Colonic mucosa (tissue), 4 donors: ENCODE results near the gene DIP2C. TPM values are rescaled to one million over a fixed set of nuclear protein-coding genes. Genes with fewer than 3 reads are reported as not detected.

Source experiments
- DNase-seq: peaks from one replicate; pipeline ENCODE4 v3.0.0-alpha.2; 2020
- H3K27ac ChIP-seq: fragments of 200-600 bp; one replicate; pipeline ENCODE4 v1.8.0; 2021
- H3K27me3 ChIP-seq: fragments of 200-600 bp; one replicate; pipeline ENCODE4 v1.8.0; 2021
- H3K36me3 ChIP-seq: fragments of 200-600 bp; one replicate; pipeline ENCODE4 v1.8.0; 2021
- H3K4me1 ChIP-seq: fragments of 200-600 bp; one replicate; pipeline ENCODE4 v1.8.0; 2021; ENCODE audit warnings: mild to moderate bottlenecking
- H3K4me3 ChIP-seq: fragments of 200-600 bp; one replicate; pipeline ENCODE4 v1.8.0; 2021
- H3K9ac ChIP-seq, 2 donors: one replicate each; pipeline ENCODE4 v1.7.0; 2013; ENCODE audit warnings: control low read depth in 2 of 2, low read depth in 2 of 2, low read length in 2 of 2
- H3K9me3 ChIP-seq: fragments of 200-600 bp; one replicate; pipeline ENCODE4 v1.8.0; 2021
- CTCF ChIP-seq: fragments of 200-600 bp; IDR thresholded peaks from one replicate; pipeline ENCODE4 v1.8.0; 2022; ENCODE audit warnings: antibody characterized with exemption, mild to moderate bottlenecking
- intact Hi-C: fragments of 100-400 bp; cut with DNase I; formaldehyde crosslinking; loops from one replicate; pipeline ENCODE4 v1.14.1; 2022
- total RNA-seq, 2 donors: library from RNA; stranded (reverse); fragmentation: NEBNext Ultra II Directional in 1 of 2; extraction: Animal tissue kit (Norgen Biotek cat#: 25700) in 1 of 2; gene quantifications; one replicate each; pipeline ENCODE4 v1.2.1, GENCODE V29; 2021
- donor health status: healthy.
- donor health status: DM: no; HTN: no; CAD: no.
- donor health status: DM: no; HTN: no; CAD: no.

The DIP2C gene
- total RNA-seq, 2 donors from 2014 or later, result 7.6 to 11.2 TPM

DNA sequence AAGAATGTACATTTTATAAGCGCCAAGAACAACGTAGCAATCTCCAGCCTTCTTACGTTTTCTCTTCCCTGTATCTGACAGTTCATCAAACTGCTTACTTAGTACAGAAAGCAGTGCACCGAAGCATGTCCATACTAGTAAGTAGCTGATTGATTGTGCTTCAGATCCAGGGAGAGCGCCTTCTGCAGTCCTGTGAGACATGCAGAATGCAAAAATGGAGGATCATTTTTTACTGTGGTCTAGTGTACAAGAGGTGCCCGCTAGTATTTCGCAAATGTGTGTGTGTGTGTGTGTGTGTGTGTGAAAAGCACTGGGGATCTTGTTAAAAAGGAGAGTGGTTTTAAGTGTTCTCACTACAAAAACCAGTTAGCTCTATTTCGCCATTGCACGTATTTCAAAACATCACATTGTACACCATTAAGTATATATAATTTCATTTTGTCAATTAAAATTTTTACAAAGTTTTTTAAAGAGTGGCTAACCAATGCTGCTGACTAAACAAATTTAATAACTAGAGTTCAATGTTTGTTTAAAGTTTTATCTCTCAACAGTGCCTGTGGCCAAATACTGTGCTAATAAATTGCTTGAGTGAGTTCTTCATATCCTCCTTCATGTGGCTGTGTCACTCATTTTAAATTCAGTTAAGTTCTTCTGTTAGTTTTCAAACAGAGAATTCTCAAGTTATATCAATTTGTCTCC lies 454.6 kb downstream of the DIP2C start:
- Histone ChIP-seq H3K27ac (no peak overlapping the region), H3K27me3 (no peaks in the 10 kb centered on the region), H3K36me3 (no peaks in the 10 kb centered on the region), H3K9ac (no peak overlapping the region), H3K4me3 (no peak overlapping the region), H3K4me1 (no peaks in the 10 kb centered on the region), H3K9me3 (no peaks in the 10 kb centered on the region)
- DNase-seq, result no peak
- intact Hi-C loops, result no loop called here
- no peak for TF ChIP-seq CTCF

GRCh38 chr10:232878-233277 lies 456.6 kb downstream of the DIP2C start:
- H3K4me1 ChIP-seq, result no peaks in the 10 kb centered on the region
- TF ChIP-seq CTCF, result no peak
- H3K27ac ChIP-seq, result no peak overlapping the region
- DNase-seq, result no peak
- H3K27me3 ChIP-seq, result no peaks in the 10 kb centered on the region
- intact Hi-C loops, result no loop called here
- H3K36me3 ChIP-seq, result no peaks in the 10 kb centered on the region
- no peaks in the 10 kb centered on the region for H3K9me3 ChIP-seq
- no peak overlapping the region for H3K9ac ChIP-seq
- H3K4me3 ChIP-seq, result no peak overlapping the region

- Histone ChIP-seq H3K27ac (no peak overlapping the region), H3K9me3 (no peaks in the 10 kb centered on the region), H3K27me3 (no peaks in the 10 kb centered on the region), H3K4me3 (no peak overlapping the region), H3K4me1 (no peaks in the 10 kb centered on the region), H3K9ac (no peak overlapping the region), H3K36me3 (no peaks in the 10 kb centered on the region)
- TF ChIP-seq CTCF, result no peak
- DNase-seq, result no peak
- intact Hi-C loops, result no loop called here
These were observed 457.4 kb downstream of the DIP2C start for GRCh38 chr10:232061-232460.

- no peak overlapping the region for H3K27ac ChIP-seq
- no peak for TF ChIP-seq CTCF
- H3K9ac ChIP-seq, result no peak overlapping the region
- H3K27me3 ChIP-seq, result no peaks in the 10 kb centered on the region
- H3K9me3 ChIP-seq, result no peaks in the 10 kb centered on the region
- no peaks in the 10 kb centered on the region for H3K36me3 ChIP-seq
- no peak overlapping the region for H3K4me3 ChIP-seq
- intact Hi-C loops, result no loop called here
- H3K4me1 ChIP-seq, result no peaks in the 10 kb centered on the region
- no peak for DNase-seq
These were observed 458.7 kb downstream of the DIP2C start for GRCh38 chr10:230758-231157.

- intact Hi-C loops, result no loop called here
- no peak overlapping the region for H3K27ac ChIP-seq
These were observed 461.1 kb downstream of the DIP2C start for GRCh38 chr10:228366-228765.

More at GRCh38 chr10:228366-228765, 461.1 kb downstream of the DIP2C start:
- H3K9me3 ChIP-seq, result no peaks in the 10 kb centered on the region
- no peaks in the 10 kb centered on the region for H3K27me3 ChIP-seq
- H3K36me3 ChIP-seq, result no peaks in the 10 kb centered on the region
- H3K4me1 ChIP-seq, result no peaks in the 10 kb centered on the region
- DNase-seq, result no peak
- no peak for TF ChIP-seq CTCF
- no peak overlapping the region for H3K4me3 ChIP-seq
- H3K9ac ChIP-seq, result no peak overlapping the region
